CD4-positive, alpha-beta T cell (primary cell): Measurements from ENCODE around the gene CCSER2. TPM values are rescaled to one million over a fixed set of nuclear protein-coding genes. Genes with fewer than 3 reads are reported as not detected.

Experiments
- ATAC-seq: fragments of 200-7000 bp; cut with Tn5 transposase; one replicate; pipeline ENCODE4 v1.10.0; 2022; ENCODE audit warnings: mild to moderate bottlenecking; ENCODE audit not compliant: poor library complexity
- CTCF ChIA-PET: fragments of 350-600 bp; sonication (Branson Sonifier 250); formaldehyde crosslinking; loops from one replicate; lab custom pipeline; 2021; ENCODE audit warnings: antibody characterized with exemption, inconsistent platforms; lab: Charles Lee
- POLR2A ChIA-PET: fragments of 350-600 bp; sonication (Branson Sonifier 250); formaldehyde crosslinking; loops from one replicate; lab custom pipeline; 2021; ENCODE audit warnings: antibody characterized with exemption, inconsistent platforms; lab: Charles Lee
- DNase-seq, 14 experiments: peaks; one replicate each; pipeline ENCODE4 v3.0.0-alpha.2; 2013 to 2020; ENCODE audit warnings: mixed read lengths in 2 of 14
- H3K27ac ChIP-seq, 2 donors: one replicate each; pipeline versions ENCODE4 v1.5.1 to v1.7.0; 2013; ENCODE audit warnings: low read length in 2 of 2, low read depth in 1 of 2, mild to moderate bottlenecking in 1 of 2
- H3K27me3 ChIP-seq, 2 experiments: 1 replicate in 1 of 2; 2 replicates in 1 of 2; pipeline versions ENCODE4 v1.6.1 to v1.7.0; 2013; ENCODE audit warnings: low read length in 2 of 2, control low read depth in 1 of 2, mild to moderate bottlenecking in 1 of 2, moderate library complexity in 1 of 2; ENCODE audit not compliant: insufficient read depth in 2 of 2, control insufficient read depth in 1 of 2
- H3K36me3 ChIP-seq: one replicate; pipeline ENCODE4 v1.6.1; 2013; ENCODE audit warnings: low read length, control low read depth; ENCODE audit not compliant: insufficient read depth
- H3K4me1 ChIP-seq: one replicate; pipeline ENCODE4 v1.6.1; 2013; ENCODE audit warnings: low read length, control low read depth; ENCODE audit not compliant: insufficient read depth
- H3K4me3 ChIP-seq: one replicate; pipeline ENCODE4 v1.5.1; 2013; ENCODE audit warnings: mild to moderate bottlenecking, low read length, moderate library complexity
- H3K9me3 ChIP-seq, 2 experiments: 1 replicate in 1 of 2; 2 replicates in 1 of 2; pipeline versions ENCODE4 v1.6.1 to v1.7.0; 2013; ENCODE audit warnings: low read length in 2 of 2, mild to moderate bottlenecking in 2 of 2, control low read depth in 1 of 2, moderate library complexity in 1 of 2; ENCODE audit not compliant: control insufficient read depth in 1 of 2, insufficient read depth in 1 of 2
- H3K27ac Mint-ChIP-seq: one replicate; pipeline ENCODE4 v1.8.0; 2020; ENCODE audit warnings: mixed read lengths
- H3K27me3 Mint-ChIP-seq: one replicate; pipeline ENCODE4 v1.8.0; 2021; ENCODE audit warnings: mixed read lengths
- H3K36me3 Mint-ChIP-seq: one replicate; pipeline ENCODE4 v1.8.0; 2021; ENCODE audit warnings: low read depth, mixed read lengths
- H3K4me1 Mint-ChIP-seq: one replicate; pipeline ENCODE4 v1.8.0; 2021; ENCODE audit warnings: low read depth, mixed read lengths
- H3K4me3 Mint-ChIP-seq: one replicate; pipeline ENCODE4 v1.8.0; 2020; ENCODE audit warnings: mild to moderate bottlenecking, mixed read lengths
- H3K9me3 Mint-ChIP-seq: one replicate; pipeline ENCODE4 v1.8.0; 2020; ENCODE audit warnings: mixed read lengths
- intact Hi-C, 2 experiments: fragments of 100-400 bp; cut with DNase I in 1 of 2; cut with micrococcal nuclease in 1 of 2; formaldehyde crosslinking; loops; one replicate each; pipeline versions ENCODE4 v1.15.1 to v1.9.0; 2023 to 2025; cut with DNase I, micrococcal nuclease
- total RNA-seq, 174 experiments: library from RNA in 2 of 174; stranded (reverse) in 2 of 174; gene quantifications; one replicate each; pipeline ENCODE4 v1.2.3 and lab custom pipeline; 2021 to 2026
- TF ChIP-seq, protein P1 (sequence below): fragments of 200-600 bp; IDR thresholded peaks from one replicate; pipeline ENCODE4 v1.8.0; 2022; ENCODE audit warnings: antibody characterized with exemption, mild to moderate bottlenecking

The CCSER2 gene
- total RNA-seq, 2 experiments from 2014 or later, result 134 to 148 TPM

DNA sequence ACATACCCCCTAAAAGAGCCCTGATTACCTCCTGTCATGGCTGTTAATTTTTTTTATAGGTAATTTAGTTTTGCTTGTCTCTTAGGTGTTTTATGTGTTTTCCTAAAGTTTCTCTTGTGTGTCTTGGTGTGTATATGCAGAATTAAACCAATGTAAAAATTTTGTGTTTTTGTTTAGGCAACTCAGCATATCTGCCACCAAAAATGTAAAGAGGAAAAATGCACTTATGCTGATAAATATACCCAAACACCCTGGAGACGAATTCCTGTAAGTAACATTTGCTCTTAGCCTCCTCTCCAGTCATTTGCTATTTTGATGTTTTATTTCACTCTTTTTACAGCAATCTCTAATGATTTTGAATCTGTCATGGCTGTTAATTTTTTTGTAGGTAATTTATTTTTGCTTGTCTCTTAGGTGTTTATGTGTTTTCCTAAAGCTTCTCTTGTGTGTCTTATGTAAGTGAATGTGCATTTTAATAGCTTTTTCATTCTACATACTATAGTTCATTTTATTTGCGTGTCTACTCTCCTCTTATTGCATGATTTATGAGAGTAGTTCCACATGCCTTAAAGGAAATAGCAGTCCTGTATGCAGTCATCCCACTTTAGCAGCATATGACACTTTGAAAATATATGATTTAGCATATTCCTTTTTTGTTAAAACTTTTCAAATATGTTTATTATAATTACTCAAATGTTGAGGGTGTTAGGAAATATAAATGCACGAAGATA, 149.2 kb downstream of the CCSER2 start:
- TF ChIP-seq, protein P1, sequence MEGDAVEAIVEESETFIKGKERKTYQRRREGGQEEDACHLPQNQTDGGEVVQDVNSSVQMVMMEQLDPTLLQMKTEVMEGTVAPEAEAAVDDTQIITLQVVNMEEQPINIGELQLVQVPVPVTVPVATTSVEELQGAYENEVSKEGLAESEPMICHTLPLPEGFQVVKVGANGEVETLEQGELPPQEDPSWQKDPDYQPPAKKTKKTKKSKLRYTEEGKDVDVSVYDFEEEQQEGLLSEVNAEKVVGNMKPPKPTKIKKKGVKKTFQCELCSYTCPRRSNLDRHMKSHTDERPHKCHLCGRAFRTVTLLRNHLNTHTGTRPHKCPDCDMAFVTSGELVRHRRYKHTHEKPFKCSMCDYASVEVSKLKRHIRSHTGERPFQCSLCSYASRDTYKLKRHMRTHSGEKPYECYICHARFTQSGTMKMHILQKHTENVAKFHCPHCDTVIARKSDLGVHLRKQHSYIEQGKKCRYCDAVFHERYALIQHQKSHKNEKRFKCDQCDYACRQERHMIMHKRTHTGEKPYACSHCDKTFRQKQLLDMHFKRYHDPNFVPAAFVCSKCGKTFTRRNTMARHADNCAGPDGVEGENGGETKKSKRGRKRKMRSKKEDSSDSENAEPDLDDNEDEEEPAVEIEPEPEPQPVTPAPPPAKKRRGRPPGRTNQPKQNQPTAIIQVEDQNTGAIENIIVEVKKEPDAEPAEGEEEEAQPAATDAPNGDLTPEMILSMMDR, result no peak
- Mint-ChIP-seq H3K4me3 (no peak overlapping the region), H3K36me3 (peaks cover 83% of the 10 kb centered on the region), H3K4me1 (peaks cover 12% of the 10 kb centered on the region), H3K27me3 (no peaks in the 10 kb centered on the region), H3K9me3 (no peaks in the 10 kb centered on the region), H3K27ac (no peak overlapping the region)
- H3K36me3 ChIP-seq, result peaks cover 32% of the 10 kb centered on the region
- POLR2A ChIA-PET, result no interaction called here
- no peaks in the 10 kb centered on the region for H3K27me3 ChIP-seq
- intact Hi-C loops, result no loop called here
- CTCF ChIA-PET, result no interaction called here
- DNase-seq (no peak), ATAC-seq (no peak)
- H3K27ac ChIP-seq, result no peak overlapping the region
- no peaks in the 10 kb centered on the region for H3K4me1 ChIP-seq
- no peaks in the 10 kb centered on the region for H3K9me3 ChIP-seq
- no peak overlapping the region for H3K4me3 ChIP-seq

DNA sequence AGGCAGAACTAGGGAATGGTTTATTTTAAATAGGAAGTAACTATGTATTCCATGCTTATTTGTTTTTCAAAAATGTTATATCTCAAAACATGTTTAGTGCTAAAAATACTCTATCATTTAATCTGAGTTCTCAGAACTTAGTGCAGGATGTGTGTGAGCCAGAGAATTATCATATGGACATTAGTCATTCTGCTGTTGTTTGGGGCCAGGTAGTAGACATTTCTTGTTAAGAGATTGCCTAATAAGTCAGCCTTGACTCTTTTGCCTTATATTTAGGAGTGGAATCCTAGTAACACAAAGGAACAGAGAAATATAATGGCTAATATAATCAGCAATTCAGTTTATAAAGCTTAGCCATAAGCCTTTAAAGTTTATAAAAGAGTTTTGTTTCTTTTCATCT, 149.8 kb downstream of the CCSER2 start:
- H3K36me3 Mint-ChIP-seq, result peaks cover 87% of the 10 kb centered on the region
- POLR2A ChIA-PET, result interaction anchor here (0.6 kb wide), 1 partner anchor 14 kb away, joined by 3 read pairs; no protein-coding TSS in a partner anchor

DNA sequence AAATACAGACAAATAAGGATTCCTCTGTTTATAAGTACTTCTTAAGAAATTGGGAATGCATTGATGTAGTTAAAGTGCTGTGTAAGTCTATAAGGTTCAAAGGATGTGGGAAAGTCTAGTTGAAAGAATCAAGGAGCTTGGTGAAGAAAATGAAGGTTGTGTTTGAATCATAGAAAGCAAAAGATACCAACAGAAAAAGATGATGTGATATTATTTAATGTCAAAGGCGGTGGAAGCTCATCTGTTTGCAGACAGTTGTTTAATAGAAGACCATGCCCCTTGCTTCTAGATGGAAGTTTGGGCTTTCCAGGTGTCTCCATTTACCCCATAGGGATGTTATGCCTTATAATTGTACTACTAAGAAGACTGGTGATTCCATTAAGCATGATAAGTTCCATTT, 150.3 kb downstream of the CCSER2 start:
- Histone ChIP-seq H3K4me1 (no peaks in the 10 kb centered on the region), H3K4me3 (no peak overlapping the region), H3K27me3 (no peaks in the 10 kb centered on the region), H3K27ac (no peak overlapping the region), H3K9me3 (no peaks in the 10 kb centered on the region), H3K36me3 (peaks cover 26% of the 10 kb centered on the region)
- ATAC-seq, result no peak
- DNase-seq, result no peak
- Mint-ChIP-seq H3K36me3 (peaks cover 88% of the 10 kb centered on the region), H3K4me1 (peaks cover 12% of the 10 kb centered on the region), H3K4me3 (no peak overlapping the region), H3K9me3 (no peaks in the 10 kb centered on the region), H3K27ac (no peak overlapping the region), H3K27me3 (no peaks in the 10 kb centered on the region)
- intact Hi-C loops, result no loop called here
- TF ChIP-seq, protein P1, result no peak
- ChIA-PET CTCF (interaction anchor here (1.4 kb wide), 1 partner anchor 20 kb away, joined by 4 read pairs; no protein-coding TSS in a partner anchor), POLR2A (interaction anchor here (0.6 kb wide), 1 partner anchor 14 kb away, joined by 3 read pairs; no protein-coding TSS in a partner anchor)

More for the DNA sequence above, 149.8 kb downstream of the CCSER2 start:
- Histone ChIP-seq H3K4me1 (no peaks in the 10 kb centered on the region), H3K27me3 (no peaks in the 10 kb centered on the region), H3K27ac (no peak overlapping the region), H3K4me3 (no peak overlapping the region), H3K36me3 (peaks cover 31% of the 10 kb centered on the region), H3K9me3 (no peaks in the 10 kb centered on the region)
- Mint-ChIP-seq H3K9me3 (no peaks in the 10 kb centered on the region), H3K27me3 (no peaks in the 10 kb centered on the region), H3K4me1 (peaks cover 12% of the 10 kb centered on the region), H3K27ac (no peak overlapping the region), H3K4me3 (no peak overlapping the region)
- DNase-seq (no peak), ATAC-seq (no peak)
- CTCF ChIA-PET, result interaction anchor here (1.4 kb wide), 1 partner anchor 21 kb away, joined by 4 read pairs; no protein-coding TSS in a partner anchor
- TF ChIP-seq, protein P1, result no peak
- intact Hi-C loops, result no loop called here
